ENCODE data around the gene ZNF773. TPM values are rescaled to one million over a fixed set of nuclear protein-coding genes. Genes with fewer than 3 reads are reported as not detected.
"Not testable (repeated sequence)": the region's sequence is repeated elsewhere in the genome, so short reads cannot be mapped to it uniquely, and the experiment has no call there.

The ZNF773 gene
- polyA plus RNA-seq, 1 donor from 2014 or later: 23.3 TPM

DNA sequence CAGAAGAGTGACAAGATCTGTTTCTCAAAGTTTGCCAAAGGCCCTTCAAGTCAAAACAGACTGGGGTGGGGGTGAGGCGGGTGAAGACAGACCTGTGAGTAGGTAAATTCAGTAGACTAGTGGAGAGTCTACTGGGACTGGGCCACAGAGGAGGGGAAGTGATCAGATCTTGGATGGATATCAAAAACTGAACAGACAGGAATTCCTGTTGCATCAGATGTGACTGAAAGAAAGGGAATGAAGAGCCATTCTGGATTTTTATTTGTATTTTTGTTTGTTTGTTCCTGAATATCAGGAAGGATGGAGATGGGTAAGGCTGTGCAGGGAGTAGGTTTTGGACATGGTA is 11.5 kb upstream of the ZNF773 start:
- not testable (repeated sequence) for H4K20me1 ChIP-seq (ENCODE audit: insufficient read depth); H3K9me3 ChIP-seq (ENCODE audit: low read length); H3K79me2 ChIP-seq (replicated peaks; ENCODE audit: insufficient read depth, low read length); H3K36me3 ChIP-seq (ENCODE audit: insufficient read depth, low read length); H3F3A ChIP-seq (ENCODE audit: insufficient read depth, low read length, poor library complexity, severe bottlenecking); H3K9me2 ChIP-seq (ENCODE audit: insufficient read depth, low read length); H2AFZ ChIP-seq (ENCODE audit: low read depth, low read length); H3K27ac ChIP-seq (ENCODE audit: low read length); H3K27me3 ChIP-seq (ENCODE audit: insufficient read depth, low read depth, low read length)
- Histone ChIP-seq H3K4me2 (ENCODE audit: low read length) (peak overlapping the region; percentile 45), H3K4me3 (ENCODE audit: low read length) (peak overlapping the region; percentile 77), H3K9ac (ENCODE audit: low read length) (peak overlapping the region; percentile 26)

DNA sequence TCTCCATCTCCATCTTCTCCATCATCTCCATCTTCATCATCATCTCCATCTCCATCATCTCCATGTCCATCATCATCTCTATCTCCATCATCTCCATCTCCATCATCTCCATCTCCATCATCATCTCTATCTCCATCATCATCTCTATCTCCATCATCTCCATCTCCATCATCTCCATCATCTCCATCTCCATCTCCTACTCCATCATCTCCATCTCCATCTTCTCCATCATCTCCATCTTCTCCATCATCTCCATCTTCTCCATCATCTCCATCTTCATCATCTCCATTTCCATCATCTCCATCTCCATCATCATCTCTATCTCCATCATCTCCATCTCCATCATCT is 432 bp upstream of the ZNF773 start:
- not testable (repeated sequence) for H3K36me3 ChIP-seq (ENCODE audit: insufficient read depth, low read length); H3K9me3 ChIP-seq (ENCODE audit: low read length); H3K9me2 ChIP-seq (ENCODE audit: insufficient read depth, low read length); H2AFZ ChIP-seq (ENCODE audit: low read depth, low read length); H3K27ac ChIP-seq (ENCODE audit: low read length); H3K9ac ChIP-seq (ENCODE audit: low read length); H3F3A ChIP-seq (ENCODE audit: insufficient read depth, low read length, poor library complexity, severe bottlenecking); H4K20me1 ChIP-seq (ENCODE audit: insufficient read depth); H3K27me3 ChIP-seq (ENCODE audit: insufficient read depth, low read depth, low read length); H3K4me2 ChIP-seq (ENCODE audit: low read length)
- Histone ChIP-seq H3K4me3 (ENCODE audit: low read length) (peak overlapping the region; percentile 75), H3K79me2 (replicated peaks; ENCODE audit: insufficient read depth, low read length) (peaks cover 18% of the 10 kb centered on the region)

GRCh38 chr19:57500400-57500799 is 662 bp downstream of the ZNF773 start:
- peak overlapping the region; percentile 48 for H3K4me2 ChIP-seq (ENCODE audit: low read length)
- H2AFZ ChIP-seq (ENCODE audit: low read depth, low read length); H3F3A ChIP-seq (ENCODE audit: insufficient read depth, low read length, poor library complexity, severe bottlenecking); H3K9me3 ChIP-seq (ENCODE audit: low read length); H3K9me2 ChIP-seq (ENCODE audit: insufficient read depth, low read length); H3K36me3 ChIP-seq (ENCODE audit: insufficient read depth, low read length); H3K27ac ChIP-seq (ENCODE audit: low read length); H4K20me1 ChIP-seq (ENCODE audit: insufficient read depth); H3K27me3 ChIP-seq (ENCODE audit: insufficient read depth, low read depth, low read length): not testable (repeated sequence)
- peak overlapping the region; percentile 75 for H3K4me3 ChIP-seq (ENCODE audit: low read length)
- peak overlapping the region; percentile 46 for H3K9ac ChIP-seq (ENCODE audit: low read length)
- H3K79me2 ChIP-seq (replicated peaks; ENCODE audit: insufficient read depth, low read length): peaks cover 18% of the 10 kb centered on the region

DNA sequence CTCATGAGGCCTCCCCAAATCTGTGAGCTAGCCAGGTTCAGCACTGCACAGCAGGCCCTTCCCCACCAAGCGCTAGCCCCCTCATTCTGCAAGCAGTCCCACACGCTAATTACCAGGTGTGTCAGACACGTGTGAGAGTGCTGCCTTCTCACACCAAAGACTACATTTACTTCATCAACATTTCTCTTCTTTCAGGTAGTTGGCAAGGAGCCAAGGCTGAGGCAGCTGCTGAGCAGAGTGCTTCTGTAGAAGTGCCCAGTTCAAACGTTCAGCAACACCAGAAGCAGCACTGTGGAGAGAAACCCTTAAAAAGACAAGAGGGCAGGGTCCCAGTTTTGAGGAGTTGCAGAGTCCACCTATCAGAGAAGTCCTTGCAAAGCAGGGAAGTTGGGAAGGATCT is 6.4 kb downstream of the ZNF773 start:
- Histone ChIP-seq H3K27me3 (ENCODE audit: insufficient read depth, low read depth, low read length) (no peaks in the 10 kb centered on the region), H3F3A (ENCODE audit: insufficient read depth, low read length, poor library complexity, severe bottlenecking) (no peaks in the 10 kb centered on the region), H3K4me2 (ENCODE audit: low read length) (no peak overlapping the region), H3K27ac (ENCODE audit: low read length) (no peak overlapping the region), H3K9me3 (ENCODE audit: low read length) (no peaks in the 10 kb centered on the region), H3K79me2 (replicated peaks; ENCODE audit: insufficient read depth, low read length) (peaks cover 10% of the 10 kb centered on the region), H3K4me3 (ENCODE audit: low read length) (no peak overlapping the region), H3K9me2 (ENCODE audit: insufficient read depth, low read length) (no peaks in the 10 kb centered on the region), H2AFZ (ENCODE audit: low read depth, low read length) (no peak overlapping the region), H3K9ac (ENCODE audit: low read length) (no peak overlapping the region), H3K36me3 (ENCODE audit: insufficient read depth, low read length) (peaks cover 4% of the 10 kb centered on the region), H4K20me1 (ENCODE audit: insufficient read depth) (no peaks in the 10 kb centered on the region)
- TF ChIP-seq RAD21 (conservative IDR thresholded peaks at IDR 0.05): no peak
- no peak for TF ChIP-seq SMC3 (conservative IDR thresholded peaks at IDR 0.05; ENCODE audit: poor library complexity)
- TF ChIP-seq REST (IDR thresholded peaks at IDR 0.05; ENCODE audit: borderline replicate concordance): no peak
- TF ChIP-seq TAF1 (IDR thresholded peaks at IDR 0.05; ENCODE audit: low read depth): no peak
- no peak for TF ChIP-seq MXI1 (conservative IDR thresholded peaks at IDR 0.05; ENCODE audit: poor library complexity, severe bottlenecking)
- TF ChIP-seq, protein P1, sequence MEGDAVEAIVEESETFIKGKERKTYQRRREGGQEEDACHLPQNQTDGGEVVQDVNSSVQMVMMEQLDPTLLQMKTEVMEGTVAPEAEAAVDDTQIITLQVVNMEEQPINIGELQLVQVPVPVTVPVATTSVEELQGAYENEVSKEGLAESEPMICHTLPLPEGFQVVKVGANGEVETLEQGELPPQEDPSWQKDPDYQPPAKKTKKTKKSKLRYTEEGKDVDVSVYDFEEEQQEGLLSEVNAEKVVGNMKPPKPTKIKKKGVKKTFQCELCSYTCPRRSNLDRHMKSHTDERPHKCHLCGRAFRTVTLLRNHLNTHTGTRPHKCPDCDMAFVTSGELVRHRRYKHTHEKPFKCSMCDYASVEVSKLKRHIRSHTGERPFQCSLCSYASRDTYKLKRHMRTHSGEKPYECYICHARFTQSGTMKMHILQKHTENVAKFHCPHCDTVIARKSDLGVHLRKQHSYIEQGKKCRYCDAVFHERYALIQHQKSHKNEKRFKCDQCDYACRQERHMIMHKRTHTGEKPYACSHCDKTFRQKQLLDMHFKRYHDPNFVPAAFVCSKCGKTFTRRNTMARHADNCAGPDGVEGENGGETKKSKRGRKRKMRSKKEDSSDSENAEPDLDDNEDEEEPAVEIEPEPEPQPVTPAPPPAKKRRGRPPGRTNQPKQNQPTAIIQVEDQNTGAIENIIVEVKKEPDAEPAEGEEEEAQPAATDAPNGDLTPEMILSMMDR (IDR thresholded peaks at IDR 0.05; ENCODE audit: poor library complexity, severe bottlenecking): no peak
- no peak for TF ChIP-seq EP300 (conservative IDR thresholded peaks at IDR 0.05; ENCODE audit: poor library complexity, severe bottlenecking)

Measured in neural cell (in vitro differentiated cells).